HK-2 (cell line): ENCODE data around the gene MYH3.

Source experiments
- DNase-seq: peaks from one replicate; pipeline ENCODE4 v3.0.0-alpha.2; 2018; ENCODE audit not compliant: unreplicated experiment

MYH3 gene

DNA sequence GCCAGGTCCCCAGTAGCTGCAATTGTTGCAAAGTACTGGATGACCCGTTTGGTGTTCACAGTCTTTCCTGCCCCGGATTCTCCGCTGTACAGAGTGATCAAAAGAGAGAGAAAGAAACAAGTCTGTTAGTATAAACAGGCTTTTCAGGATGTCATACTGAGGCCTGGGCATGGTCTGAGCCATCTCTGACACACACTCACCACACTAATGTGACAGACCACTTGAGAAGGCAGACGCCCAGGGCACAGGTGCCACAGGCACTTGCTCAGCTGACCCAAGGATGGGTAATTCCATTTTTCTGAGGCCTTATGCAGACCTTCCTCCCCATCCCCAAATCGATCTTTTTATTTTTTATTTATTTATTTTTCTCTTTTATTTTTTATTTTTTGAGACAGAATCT, 7.5 kb downstream of the MYH3 start:
- no peak for DNase-seq

DNA sequence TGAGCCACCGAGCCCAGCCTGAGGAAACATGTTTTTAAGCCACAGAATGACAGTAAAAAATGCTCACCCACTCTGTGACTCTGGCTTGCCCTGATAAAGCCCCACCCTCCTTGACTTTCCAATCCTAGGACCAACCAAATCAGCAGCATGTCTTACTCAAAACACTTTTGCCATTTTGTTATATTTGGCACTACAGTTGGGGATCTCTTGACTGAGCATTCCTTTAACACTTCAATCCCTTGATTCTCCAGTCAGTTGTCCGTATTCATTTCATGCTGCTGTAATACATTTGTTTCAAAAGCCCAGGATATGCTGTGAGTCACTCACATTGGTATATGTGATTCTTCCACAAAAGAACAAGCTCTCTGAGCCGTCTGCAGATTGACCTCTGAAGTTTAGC, 8.2 kb downstream of the MYH3 start:
- no peak for DNase-seq

DNA sequence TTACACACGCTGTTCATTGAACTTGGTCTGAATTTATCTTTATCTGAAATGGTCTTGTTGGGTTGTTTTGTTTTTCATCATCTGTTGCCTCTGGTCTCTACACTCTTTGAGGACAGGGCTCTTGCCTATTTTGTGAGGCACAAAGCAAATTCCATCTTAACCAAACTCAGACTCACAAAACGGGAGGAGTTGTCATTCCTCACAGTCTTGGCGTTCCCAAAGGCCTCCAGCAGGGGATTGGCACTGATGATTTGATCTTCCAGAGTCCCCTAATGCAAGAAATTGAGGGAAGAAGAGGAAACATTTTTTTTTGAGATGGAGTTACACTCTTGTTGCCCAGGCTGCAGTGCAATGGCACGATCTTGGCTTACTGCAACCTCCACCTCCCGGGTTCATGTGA, 8.7 kb downstream of the MYH3 start:
- DNase-seq: no peak

DNA sequence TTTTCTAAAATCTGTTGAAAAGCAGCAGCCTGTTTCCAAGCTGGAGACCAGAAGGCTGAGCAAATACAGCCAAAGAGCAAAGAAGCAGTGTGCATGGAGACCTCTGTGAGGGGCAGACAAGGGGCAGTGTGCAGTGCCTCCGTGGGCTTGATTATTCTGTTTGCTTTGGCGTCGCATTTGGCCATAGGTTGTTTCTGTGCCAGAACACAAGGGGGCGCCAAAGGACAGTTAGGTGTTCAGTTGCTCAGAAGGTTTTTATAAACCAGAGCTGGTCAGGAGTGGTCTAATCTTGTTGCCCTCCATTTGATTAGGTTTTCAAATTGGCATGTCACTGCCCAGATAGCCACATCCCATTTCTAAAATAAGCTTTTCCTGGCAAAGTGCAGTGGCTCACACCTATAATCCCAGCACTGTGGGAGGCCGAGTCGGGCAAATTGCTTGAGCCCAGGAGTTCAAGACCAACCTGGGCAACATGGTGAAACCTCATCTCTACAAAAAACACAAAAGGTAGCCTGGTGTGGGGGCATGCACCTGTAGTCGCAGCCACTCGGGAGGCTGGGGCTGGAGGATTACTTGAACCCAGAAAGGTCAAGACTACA, 10.6 kb downstream of the MYH3 start:
- peak; percentile 75 for DNase-seq

DNA sequence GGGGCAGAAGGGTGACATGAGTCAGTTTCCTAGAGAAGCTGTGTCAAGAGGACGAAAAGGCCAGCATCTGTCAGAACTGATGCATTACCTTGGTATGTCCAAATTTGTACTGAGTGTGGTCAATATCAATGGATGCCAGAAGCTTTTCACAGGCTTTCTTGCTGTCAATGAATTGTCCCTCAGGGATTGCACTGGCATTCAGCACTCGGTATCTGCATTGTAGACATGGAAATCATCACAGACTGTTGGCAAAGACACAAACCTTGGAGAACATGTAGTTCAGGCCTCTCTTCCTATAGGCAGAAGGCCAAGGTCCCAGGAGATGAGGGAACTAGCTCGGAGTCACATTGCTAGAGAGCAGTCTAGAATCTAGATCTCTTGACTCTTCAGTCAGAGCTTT, 16.6 kb downstream of the MYH3 start:
- DNase-seq: no peak

DNA sequence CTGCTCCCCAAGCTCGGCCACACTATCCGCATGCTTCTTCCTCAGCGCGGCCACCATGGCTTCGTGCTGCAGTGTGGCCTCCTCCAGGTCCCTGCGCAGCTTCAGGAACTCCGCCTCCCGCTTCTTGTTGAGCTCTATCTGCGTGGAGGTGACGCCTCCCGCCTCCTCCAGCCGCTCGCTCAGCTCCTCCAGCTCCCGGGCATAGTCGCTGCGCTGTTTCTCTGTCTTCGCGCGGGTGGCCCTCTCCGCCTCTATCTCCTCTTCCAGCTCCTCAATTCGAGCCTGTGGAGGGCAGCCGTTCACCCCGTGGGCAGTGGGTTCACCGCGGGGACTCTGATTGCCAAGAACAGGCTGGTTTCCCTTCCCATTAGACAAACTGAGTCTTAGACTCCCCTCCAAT, 19.0 kb downstream of the MYH3 start:
- DNase-seq: no peak

DNA sequence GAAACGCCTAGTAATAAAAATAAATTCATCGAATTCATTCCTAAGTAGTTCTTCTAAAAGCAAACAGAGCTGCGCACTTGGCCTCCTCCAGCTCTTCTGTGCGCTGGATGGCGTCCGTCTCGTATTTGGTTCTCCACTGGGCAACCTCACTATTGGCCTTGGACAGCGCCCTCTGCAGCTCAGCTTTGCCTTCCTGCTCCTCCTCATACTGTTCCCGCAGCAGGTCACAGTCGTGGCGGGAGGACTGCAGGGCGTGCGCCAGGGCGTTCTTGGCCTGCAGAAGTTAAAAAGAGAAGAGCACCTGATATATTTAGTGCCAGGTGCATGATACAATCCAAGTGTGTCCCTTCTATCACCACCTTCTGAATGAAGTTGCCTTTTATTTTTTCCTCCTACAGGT, 21.8 kb downstream of the MYH3 start:
- no peak for DNase-seq

DNA sequence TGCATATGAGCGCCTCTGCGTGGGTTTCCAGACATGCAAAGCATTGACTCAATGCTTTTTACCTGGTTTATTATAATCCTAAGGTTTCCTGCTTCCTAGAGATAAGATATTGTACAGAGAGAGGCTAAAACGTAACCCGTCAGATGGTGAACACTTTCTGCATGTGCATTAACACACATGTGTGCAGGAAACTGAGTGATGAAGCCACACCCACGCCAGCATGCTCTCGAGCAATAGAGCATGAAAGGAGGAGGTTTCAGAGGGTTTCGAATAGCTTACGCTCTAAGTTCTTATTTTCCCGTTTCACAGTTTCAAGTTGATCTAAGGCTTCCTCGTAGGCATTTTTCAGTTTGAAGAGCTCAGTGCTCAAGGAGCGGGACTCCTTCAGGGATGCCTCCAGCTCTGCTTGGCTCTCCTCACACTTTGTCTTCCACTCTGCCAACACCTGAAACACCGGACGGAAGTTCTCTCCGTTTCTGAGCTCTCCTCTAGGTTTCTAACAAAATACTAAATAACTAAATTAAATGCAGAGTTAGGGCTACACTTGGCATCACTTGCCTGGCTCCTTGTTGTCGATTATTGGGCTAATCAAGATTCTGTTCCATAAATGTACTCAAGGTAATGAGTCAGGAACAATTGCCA, 23.2 kb downstream of the MYH3 start:
- no peak for DNase-seq

DNA sequence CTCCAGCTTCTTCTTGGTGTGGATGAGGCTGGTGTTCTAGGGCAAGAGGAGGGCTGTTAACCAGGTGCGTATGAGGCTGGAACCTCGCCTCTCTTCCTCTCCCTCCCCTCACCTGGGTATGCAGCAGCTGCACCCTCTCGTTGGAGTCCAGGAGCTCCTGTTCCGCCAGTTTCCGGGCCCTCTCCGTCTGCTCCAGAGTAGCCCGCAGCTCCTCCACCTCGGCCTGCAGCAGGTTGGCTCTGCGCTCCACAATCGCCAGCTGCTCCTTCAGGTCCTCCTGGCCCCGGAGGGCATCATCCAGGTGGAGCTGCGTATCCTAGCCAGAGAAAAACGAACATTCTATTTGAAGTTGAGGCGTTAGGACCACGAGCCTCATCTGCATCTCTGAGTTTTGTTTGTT, 25.4 kb downstream of the MYH3 start:
- DNase-seq: no peak

DNA sequence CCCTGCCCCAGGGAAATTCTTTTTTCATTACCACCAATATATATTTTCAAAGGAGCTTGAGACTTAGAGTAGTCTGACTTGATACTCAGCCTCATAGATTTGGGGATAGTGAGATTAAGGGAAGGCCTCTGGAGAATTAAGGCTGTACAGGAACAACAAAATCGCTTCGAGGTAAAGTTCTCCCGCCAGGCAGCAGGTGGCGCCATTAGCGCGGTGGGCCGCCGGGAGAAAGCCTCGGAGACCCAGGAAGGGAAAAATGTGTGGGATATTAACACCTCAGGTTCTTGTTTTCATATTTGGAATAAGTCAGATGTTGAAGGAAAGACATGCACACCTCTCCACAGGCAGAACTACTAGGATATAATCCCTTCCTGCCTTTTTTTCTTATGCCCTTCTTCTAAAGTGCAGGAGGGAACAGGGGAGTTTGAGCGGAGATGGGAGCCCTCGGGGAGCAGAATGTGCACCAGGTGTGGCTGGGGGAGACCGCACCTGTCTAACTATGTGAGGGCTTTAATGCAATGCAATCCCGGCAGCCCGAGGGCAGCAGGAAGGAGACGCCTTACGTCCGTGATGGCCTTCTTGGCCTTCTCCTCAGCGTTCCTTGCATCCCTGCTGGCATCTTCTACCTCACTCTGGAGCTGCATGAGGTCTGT, 25.9 kb downstream of the MYH3 start:
- DNase-seq: peak; percentile 43

DNA sequence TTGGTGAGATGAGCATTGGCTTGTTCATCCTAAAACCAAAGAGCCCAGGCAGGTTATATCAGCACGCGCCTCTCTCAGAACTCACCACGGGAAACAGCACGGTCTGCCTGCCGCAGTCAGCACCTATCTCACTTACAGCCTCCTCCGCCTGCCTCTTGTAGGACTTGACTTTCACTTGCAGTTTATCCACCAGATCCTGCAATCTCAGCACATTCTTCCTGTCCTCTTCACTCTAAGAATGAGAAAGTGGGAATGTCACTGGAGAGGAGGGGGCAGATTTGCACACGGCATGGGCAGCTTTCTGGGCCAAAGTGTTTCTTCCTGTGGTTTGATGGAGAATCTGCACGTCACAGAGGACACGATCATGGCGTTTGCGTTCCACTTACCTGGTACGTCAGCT, 27.4 kb downstream of the MYH3 start:
- no peak for DNase-seq

DNA sequence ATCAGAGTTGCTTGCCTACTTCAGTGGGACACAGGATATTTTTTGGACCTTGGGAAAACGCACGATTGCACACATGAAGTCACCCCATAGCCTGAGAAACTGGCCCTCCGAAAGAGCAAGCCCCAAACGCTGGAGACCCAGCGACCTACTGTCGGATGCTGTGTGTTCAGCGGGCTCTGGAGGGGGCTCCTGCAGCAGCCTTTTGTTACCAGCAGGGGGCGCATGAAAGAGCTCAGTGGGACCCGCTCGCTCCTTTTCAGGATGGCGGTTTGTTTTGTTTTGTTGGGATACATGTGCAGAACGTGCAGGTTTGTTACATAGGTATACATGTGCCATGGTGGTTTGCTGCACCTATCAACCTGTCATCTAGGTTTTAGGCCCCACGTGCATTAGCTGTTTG, 28.4 kb downstream of the MYH3 start:
- no peak for DNase-seq

DNA sequence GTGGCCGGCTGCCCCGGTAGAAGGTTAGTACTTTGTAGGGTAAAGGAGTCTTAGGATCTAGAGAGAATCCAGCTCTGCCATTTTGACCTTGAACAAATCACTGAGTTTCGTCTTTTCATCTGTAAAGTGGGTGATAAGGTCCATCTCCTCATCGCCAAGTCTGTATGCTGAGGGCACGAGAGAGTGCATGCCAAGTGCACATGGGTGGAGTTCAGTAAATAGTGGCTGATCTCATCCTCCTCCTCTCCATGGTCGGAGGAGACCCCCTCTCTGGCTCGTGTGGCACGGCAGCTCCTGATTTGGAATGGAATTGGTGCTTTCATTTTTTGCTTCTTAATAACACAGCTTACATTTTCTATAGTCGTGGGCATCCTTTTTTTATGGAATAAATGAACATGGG, 30.7 kb downstream of the MYH3 start:
- no peak for DNase-seq

DNA sequence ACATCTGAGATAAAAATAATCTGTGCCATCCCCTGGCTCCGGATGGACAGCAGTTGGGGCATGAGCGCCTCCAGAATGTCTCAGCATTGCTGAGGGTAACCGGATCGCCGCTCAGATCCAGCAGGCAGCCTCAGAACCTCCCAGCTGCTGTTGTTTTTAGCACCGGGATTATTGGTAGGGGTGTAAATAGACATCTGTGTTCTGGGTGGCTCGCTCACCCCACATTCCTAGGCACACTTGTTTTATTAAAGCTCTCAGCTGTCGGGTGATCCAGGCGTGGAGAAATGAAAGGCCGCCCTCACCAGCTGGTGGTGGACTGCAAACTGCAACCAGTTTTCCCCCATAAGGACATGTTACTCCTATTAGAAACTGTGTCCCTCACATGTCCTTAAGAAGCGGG, 32.1 kb downstream of the MYH3 start:
- DNase-seq: no peak

DNA sequence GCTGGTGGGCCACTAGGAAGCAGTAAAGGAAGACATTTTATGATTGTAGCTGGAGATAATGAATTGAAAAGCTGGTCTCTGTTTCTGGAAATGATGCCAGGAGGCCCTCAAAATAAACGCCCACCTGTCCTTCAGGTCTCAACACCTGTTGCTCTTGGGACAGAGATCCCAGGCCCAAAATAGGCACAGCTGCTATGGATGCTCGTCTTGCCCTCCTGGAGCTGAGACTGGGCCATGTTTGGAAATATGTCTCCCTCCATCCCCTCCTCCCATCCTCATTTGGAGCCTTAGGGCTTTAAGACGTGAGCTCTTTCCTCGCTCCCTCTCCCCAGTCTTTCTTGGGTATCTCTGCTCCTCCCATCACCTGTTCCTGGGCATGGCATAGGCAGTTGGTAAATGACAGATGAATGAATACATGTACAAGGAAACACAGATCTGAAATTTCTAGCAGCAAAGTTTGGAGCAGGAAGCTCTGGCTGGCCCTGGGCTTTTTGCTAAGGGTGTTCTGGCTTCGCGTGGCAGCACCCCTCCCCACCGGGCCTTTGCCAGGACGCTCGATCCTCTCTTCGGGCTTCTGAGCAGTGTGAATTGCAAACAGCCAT, 33.3 kb downstream of the MYH3 start:
- DNase-seq: no peak

DNA sequence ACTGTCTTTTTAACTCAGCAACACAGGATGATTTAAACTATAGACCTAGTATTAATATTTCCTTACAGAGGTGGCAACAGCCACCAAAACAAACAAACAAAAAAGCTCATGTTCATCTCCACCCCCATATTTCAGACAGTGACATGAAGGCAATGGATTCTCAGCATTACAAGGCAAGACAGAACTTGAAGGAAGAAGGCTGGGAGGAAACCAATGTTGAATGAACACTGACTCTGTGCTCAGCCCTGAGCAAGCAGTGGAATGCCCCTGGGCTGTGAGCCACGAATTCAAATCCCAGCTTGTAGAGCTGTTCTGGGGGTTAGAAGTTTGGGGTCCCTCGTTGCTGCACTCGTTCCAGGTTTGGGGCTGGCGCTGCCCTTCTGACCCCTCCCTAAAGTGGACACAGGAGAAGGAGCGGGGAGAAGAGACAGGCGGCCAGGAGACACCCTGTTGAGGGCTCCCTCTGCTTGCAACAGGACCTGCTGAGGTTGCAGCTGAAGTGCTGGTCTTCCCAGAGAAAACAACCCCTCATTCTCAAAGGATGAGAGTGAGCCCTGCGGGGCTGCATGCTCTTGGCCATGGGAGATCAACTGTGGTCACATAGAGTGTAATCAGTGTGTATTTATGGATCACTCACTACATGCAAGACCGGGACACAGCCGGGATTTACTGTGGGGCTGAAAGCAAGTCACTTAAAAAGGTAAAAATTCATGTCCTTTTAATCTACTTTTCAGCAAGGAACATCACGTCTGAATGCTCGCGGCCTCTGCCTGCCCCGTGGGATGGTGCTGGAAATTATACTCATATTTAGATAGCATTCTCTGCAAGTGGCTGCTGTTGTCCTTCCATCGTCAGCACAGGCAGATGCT, 34.3 kb downstream of the MYH3 start:
- no peak for DNase-seq

DNA sequence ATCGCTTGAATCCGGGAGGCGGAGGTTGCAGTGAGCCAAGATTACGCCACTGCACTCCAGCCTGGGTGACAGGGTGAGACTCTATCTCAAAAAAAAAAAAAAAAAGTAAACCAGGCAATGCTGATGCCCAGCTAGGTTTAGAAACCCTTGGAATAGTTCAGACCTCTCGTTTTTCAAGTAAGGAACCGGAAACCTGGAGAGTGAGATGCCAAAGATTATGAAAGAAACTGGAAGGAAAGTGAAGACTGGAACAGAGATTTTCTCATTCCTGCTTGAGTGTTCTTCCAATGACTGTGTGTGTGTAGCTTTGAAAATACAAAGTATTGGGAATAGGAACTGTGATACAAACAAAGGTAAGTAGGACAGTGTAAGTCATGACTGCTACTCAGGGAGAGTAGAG, 35.7 kb downstream of the MYH3 start:
- DNase-seq: no peak

DNA sequence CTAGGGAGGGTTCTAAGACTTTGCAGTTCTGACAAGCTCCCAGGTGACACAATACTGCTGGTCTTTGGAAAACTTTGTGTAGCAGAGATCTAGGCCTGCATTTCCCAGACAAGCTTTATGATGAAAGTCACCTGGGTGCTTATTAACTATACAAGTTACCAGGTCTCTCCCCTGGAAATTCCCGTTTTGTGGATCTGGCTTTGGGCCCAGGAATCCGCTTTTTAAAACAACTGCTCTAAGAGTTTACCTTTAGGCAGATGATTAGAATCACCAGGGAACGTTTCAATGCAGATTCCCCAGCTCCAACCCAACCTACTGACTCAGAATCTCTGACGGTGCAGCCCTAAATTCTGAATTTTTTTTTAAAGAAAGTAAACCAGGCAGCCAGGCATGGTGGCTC, 36.3 kb downstream of the MYH3 start:
- DNase-seq: peak; percentile 71

DNA sequence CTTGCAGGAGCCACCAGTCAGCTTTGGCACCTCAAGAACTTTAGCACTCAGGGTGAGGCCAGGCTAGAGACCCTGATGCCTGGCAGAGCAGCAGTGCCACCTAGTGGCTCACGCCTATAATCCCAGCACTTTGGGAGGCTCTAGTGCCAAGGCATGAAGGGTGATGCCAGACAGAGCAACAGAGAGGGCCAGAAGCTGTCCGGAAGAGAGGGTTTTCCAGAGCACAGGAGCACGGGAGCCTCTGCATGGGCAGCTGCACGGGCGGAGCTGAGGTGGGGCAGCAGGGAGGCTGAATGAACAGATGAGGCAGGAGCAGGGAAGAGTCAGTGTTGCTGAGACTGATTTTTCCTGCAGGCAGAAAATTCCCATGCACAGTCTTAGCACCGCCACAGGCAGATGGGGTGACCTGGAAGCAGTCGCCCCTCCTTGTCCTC, 38.9 kb downstream of the MYH3 start:
- peak; percentile 73 for DNase-seq

DNA sequence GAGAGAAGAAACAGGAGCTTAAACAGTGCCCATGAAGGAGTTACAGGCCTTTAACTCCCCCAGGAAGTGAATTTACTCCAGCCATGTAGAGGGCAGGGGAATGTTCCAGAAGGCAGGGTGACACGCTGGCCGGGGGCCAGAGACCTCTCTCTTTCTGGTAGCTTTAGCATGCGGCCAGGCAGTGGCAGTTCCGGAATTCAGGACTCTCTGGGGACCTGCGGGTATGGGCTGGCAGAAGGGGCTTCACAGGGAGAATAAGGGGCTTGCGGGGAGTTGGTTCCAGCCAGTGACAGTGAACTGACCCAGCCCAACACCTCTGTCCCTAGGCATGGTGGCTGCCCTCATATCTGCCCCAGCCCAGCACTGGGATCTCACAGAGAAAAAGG, 40.0 kb downstream of the MYH3 start:
- DNase-seq: no peak

DNA sequence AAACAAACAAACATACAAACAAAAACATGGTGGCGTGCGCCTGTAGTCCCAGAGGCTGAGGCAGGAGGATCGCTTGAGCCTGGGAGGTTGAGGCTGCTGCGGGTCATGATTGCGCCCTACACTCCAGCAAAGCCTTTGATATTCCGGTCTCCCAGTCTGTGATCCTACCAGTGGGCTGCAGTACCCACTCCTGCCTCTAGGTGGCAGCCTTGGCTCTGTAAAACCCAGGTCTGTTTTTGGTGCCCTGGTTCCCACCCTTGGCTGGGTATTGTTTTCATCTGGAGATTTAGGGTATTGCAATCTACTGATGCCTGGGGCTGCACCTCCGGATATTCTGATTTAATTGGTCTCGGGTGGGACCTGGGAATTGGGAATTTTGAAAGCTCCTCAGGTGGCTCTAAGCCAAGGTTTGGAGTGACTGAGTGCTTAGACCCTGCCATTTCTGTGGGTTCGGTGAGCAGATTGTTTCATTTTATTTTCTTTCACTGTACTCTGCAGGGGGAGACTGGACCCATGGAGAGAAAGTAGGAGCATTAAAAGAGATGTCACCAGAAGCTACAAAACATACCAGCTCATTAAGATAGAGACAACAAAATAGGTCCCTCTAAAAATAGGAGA, 40.5 kb downstream of the MYH3 start:
- peak; percentile 85 for DNase-seq
